ENCODE data around the gene C1QL1.

- TF ChIP-seq CTCF (IDR thresholded peaks at IDR 0.05; ENCODE audit: poor library complexity) (no peak), EZH2 (IDR thresholded peaks at IDR 0.05; ENCODE audit: borderline replicate concordance) (no peak)
Measured at GRCh38 chr17:44947461-44948314, 20.4 kb downstream of the C1QL1 start, which contains the start of gene KIF18B.
